Fibroblast of the aortic adventitia (primary cell): ENCODE results near the gene SLIT3. TPM values are rescaled to one million over a fixed set of nuclear protein-coding genes. Genes with fewer than 3 reads are reported as not detected.
A peak's percentile ranks its signal among the peaks of the same experiment; 100 is the strongest.

ENCODE experiments used
- DNase-seq: peaks from one replicate; pipeline ENCODE4 v3.0.0-alpha.2; 2010; ENCODE audit warnings: low read depth
- H3K4me3 ChIP-seq: 2 replicates; pipeline ENCODE4 v1.5.1; 2011; ENCODE audit warnings: low read depth, mild to moderate bottlenecking, control low read depth, low read length, moderate library complexity
- CTCF ChIP-seq: IDR thresholded peaks from 2 replicates; pipeline ENCODE4 v1.5.1; 2011; ENCODE audit warnings: mild to moderate bottlenecking, low read length, control low read depth, inconsistent platforms; ENCODE audit not compliant: insufficient read depth
- total RNA-seq: library from RNA; depleted of rRNA; stranded (reverse); fragments of >200 nt; gene quantifications from 2 replicates; pipeline ENCODE4 v1.2.3, GENCODE V29; 2012; ENCODE audit warnings: low replicate concordance

SLIT3 gene
- total RNA-seq, 1 donor = 65.3 TPM

- peak; percentile 82 for DNase-seq
- TF ChIP-seq CTCF = no peak
Measured at GRCh38 chr5:169258372-169259000, 42.5 kb downstream of the SLIT3 start.

GRCh38 chr5:169256191-169256590, 44.7 kb downstream of the SLIT3 start:
- no peak overlapping the region for H3K4me3 ChIP-seq
- no peak for TF ChIP-seq CTCF

More at GRCh38 chr5:169258372-169259000, 42.5 kb downstream of the SLIT3 start:
- H3K4me3 ChIP-seq = no peak overlapping the region

GRCh38 chr5:169253071-169253470, 47.9 kb downstream of the SLIT3 start:
- no peak for DNase-seq
- no peak overlapping the region for H3K4me3 ChIP-seq
- no peak for TF ChIP-seq CTCF

More at GRCh38 chr5:169256191-169256590, 44.7 kb downstream of the SLIT3 start:
- DNase-seq = no peak

- TF ChIP-seq CTCF = no peak
- DNase-seq = peak; percentile 55
- H3K4me3 ChIP-seq = no peak overlapping the region
Measured at GRCh38 chr5:169251333-169252084, 49.4 kb downstream of the SLIT3 start.

GRCh38 chr5:169250887-169251286, 50.1 kb downstream of the SLIT3 start:
- no peak for DNase-seq
- TF ChIP-seq CTCF = no peak
- H3K4me3 ChIP-seq = no peak overlapping the region

- TF ChIP-seq CTCF = no peak
- DNase-seq = peak; percentile 89
- no peak overlapping the region for H3K4me3 ChIP-seq
Measured at GRCh38 chr5:169248996-169249395, 51.9 kb downstream of the SLIT3 start.
